Activated CD4-positive, alpha-beta T cell treated with anti-CD3 and anti-CD28 coated beads for 4 hours (primary cell): ENCODE measurements around the gene LEO1.

ENCODE experiments used
- DNase-seq, 2 donors: peaks; one replicate each; pipeline ENCODE4 v3.0.0-alpha.2; 2020

The LEO1 gene

GRCh38 chr15:51926809-51927208, 44.8 kb downstream of the LEO1 start:
- DNase-seq: no peak

- DNase-seq: no peak
These were observed 47.2 kb downstream of the LEO1 start for GRCh38 chr15:51924156-51925068.

GRCh38 chr15:51917493-51917892, 54.1 kb downstream of the LEO1 start:
- no peak for DNase-seq

- DNase-seq: no peak
These were observed 59.0 kb downstream of the LEO1 start for GRCh38 chr15:51912528-51912927.

GRCh38 chr15:51909584-51909983, 62.0 kb downstream of the LEO1 start:
- DNase-seq: no peak

GRCh38 chr15:51908316-51908715, 63.3 kb downstream of the LEO1 start:
- DNase-seq: no peak

GRCh38 chr15:51907136-51907862, 64.3 kb downstream of the LEO1 start:
- DNase-seq: no peak

- DNase-seq: no peak
These were observed 66.6 kb downstream of the LEO1 start for GRCh38 chr15:51904931-51905330.

- no peak for DNase-seq
These were observed 67.2 kb downstream of the LEO1 start for GRCh38 chr15:51904421-51904820.

GRCh38 chr15:51889486-51889885, 82.1 kb downstream of the LEO1 start:
- no peak for DNase-seq

GRCh38 chr15:51888593-51889195, 82.9 kb downstream of the LEO1 start:
- DNase-seq: no peak
